ENCODE results near the gene DKKL1. TPM values are rescaled to one million over a fixed set of nuclear protein-coding genes. Genes with fewer than 3 reads are reported as not detected.
A peak's percentile ranks its signal among the peaks of the same experiment; 100 is the strongest.
"Not testable (repeated sequence)": the region's sequence is repeated elsewhere in the genome, so short reads cannot be mapped to it uniquely, and the experiment has no call there.

Gene DKKL1
- total RNA-seq = 0.92 TPM
- long read RNA-seq = 0 reads

- intact Hi-C loops (cut with DNase I) = no loop called here
- H3K4me3 ChIP-seq = peak within 1 kb of the TSS; percentile 81
These were observed at the start of gene DKKL1 for GRCh38 chr19:49363268-49364082. DKKL1 (plus strand) TSS chr19:49363877; CDS start chr19:49363999, 122 bp downstream.

GRCh38 chr19:49315111-49315510, 48.6 kb upstream of the DKKL1 start:
- no peaks in the 10 kb centered on the region for H3K27me3 ChIP-seq (ENCODE audit: low read depth)

More at GRCh38 chr19:49363268-49364082, at the start of gene DKKL1:
- ATAC-seq (peak; percentile 92 to 96), DNase-seq (peak; percentile 99)
- Histone ChIP-seq H3K9me3 (no peaks in the 10 kb centered on the region), H3K4me1 (peaks cover 18% of the 10 kb centered on the region), H3K36me3 (peaks cover 13% of the 10 kb centered on the region), H3K27ac (peak within 1 kb of the TSS; percentile 90), H3K27me3 (ENCODE audit: low read depth) (no peaks in the 10 kb centered on the region)
- no peak for TF ChIP-seq CTCF (IDR thresholded peaks at IDR 0.05)

GRCh38 chr19:49316284-49316683, 47.4 kb upstream of the DKKL1 start:
- no peaks in the 10 kb centered on the region for H3K4me1 ChIP-seq
- H3K9me3 ChIP-seq = peaks cover 19% of the 10 kb centered on the region
- H3K27ac ChIP-seq = no peak overlapping the region
- intact Hi-C loops (cut with DNase I) = no loop called here
- H3K4me3 ChIP-seq = no peak overlapping the region
- no peak for TF ChIP-seq CTCF (IDR thresholded peaks at IDR 0.05)
- no peaks in the 10 kb centered on the region for H3K27me3 ChIP-seq (ENCODE audit: low read depth)
- DNase-seq (no peak), ATAC-seq (no peak)
- H3K36me3 ChIP-seq = peaks cover under 1% of the 10 kb centered on the region

More at GRCh38 chr19:49315111-49315510, 48.6 kb upstream of the DKKL1 start:
- no peak for TF ChIP-seq CTCF (IDR thresholded peaks at IDR 0.05)
- Histone ChIP-seq H3K36me3 (peaks cover 13% of the 10 kb centered on the region), H3K4me3 (no peak overlapping the region), H3K9me3 (peaks cover 13% of the 10 kb centered on the region), H3K4me1 (no peaks in the 10 kb centered on the region), H3K27ac (no peak overlapping the region)
- intact Hi-C loops (cut with DNase I) = no loop called here
- DNase-seq = no peak
- no peak for ATAC-seq

- Histone ChIP-seq H3K4me3 (no peak overlapping the region), H3K27me3 (ENCODE audit: low read depth) (no peaks in the 10 kb centered on the region), H3K36me3 (no peaks in the 10 kb centered on the region), H3K4me1 (no peaks in the 10 kb centered on the region), H3K9me3 (peaks cover 19% of the 10 kb centered on the region), H3K27ac (no peak overlapping the region)
- no peak for TF ChIP-seq CTCF (IDR thresholded peaks at IDR 0.05)
- no peak for ATAC-seq
- no peak for DNase-seq
- intact Hi-C loops (cut with DNase I) = no loop called here
These were observed 45.4 kb upstream of the DKKL1 start for GRCh38 chr19:49318296-49318695.

DNA sequence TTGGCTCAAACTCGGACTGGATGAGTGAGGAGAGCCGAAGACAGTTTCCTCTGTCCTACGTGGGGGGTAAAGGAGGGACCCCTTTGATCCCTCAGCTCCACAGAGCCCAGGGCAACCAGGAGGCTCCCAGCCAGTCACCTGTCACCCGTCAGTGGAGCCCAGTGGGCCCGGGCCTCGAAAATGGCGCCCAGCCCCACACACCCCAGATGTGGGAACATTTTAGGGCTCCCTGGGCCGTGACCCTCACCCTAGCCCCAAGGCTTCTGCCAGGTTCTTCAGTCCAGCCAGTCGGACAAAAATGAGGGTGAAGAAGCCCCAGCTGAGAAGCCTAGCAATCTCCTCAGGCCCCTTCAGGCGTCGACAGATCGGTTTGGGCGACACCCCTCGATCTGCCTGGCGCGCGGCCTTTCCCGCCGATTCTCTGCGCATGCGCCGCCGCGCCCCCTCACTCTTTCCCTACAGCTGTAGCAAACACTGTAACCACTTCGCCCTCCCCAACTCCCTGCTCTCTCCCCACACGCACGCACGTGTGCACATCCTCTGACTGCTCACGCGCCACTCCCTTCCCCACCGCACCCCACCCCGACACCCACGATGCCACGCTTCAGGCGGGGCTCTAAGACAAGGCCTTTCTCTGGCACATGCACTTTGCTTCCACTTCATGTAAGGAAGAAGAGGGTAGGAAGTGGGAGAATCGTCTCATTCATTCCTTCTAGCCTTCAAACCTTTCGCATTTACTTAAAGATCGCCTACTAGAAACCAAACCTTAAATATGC, 38.7 kb upstream of the DKKL1 start, which contains the start of gene SLC6A16:
TSS of gene SLC6A16 (minus strand) at position 391 of the 776 bp plus-strand sequence. CDS start 13,844 bp downstream, outside the sequence.
- H3K4me3 ChIP-seq = no peak within 1 kb of the TSS
- intact Hi-C loops (cut with DNase I) = no loop called here
- H3K27ac ChIP-seq = no peak within 1 kb of the TSS
- H3K9me3 ChIP-seq = peaks cover 6% of the 10 kb centered on the region
- no peak for TF ChIP-seq CTCF (IDR thresholded peaks at IDR 0.05)
- H3K36me3 ChIP-seq = peaks cover 3% of the 10 kb centered on the region
- H3K4me1 ChIP-seq = peaks cover 4% of the 10 kb centered on the region
- ATAC-seq = peak in 1 of 2 donors; percentile 29
- no peaks in the 10 kb centered on the region for H3K27me3 ChIP-seq (ENCODE audit: low read depth)
- no peak for DNase-seq

- DNase-seq; intact Hi-C loops (cut with DNase I); H3K27me3 ChIP-seq (ENCODE audit: low read depth); H3K4me3 ChIP-seq; ATAC-seq; H3K9me3 ChIP-seq; H3K4me1 ChIP-seq; H3K27ac ChIP-seq: not testable (repeated sequence)
- H3K36me3 ChIP-seq = peaks cover 11% of the 10 kb centered on the region
These were observed 37.9 kb upstream of the DKKL1 start for GRCh38 chr19:49325756-49326155.
